K562 (cell line): ENCODE data around the gene LMBRD1. TPM values are rescaled to one million over a fixed set of nuclear protein-coding genes. Genes with fewer than 3 reads are reported as not detected.

Source experiments
- CC2D1A ChIP-seq: fragments of 450-650 bp; IDR thresholded peaks from 2 replicates; pipeline ENCODE4 v1.6.1; 2017; ENCODE audit warnings: mild to moderate bottlenecking
- ETV5 ChIP-seq: sonication (generic); formaldehyde crosslinking; IDR thresholded peaks from 2 replicates; pipeline ENCODE4 v1.4.0; 2020; ENCODE audit warnings: low read depth, mild to moderate bottlenecking, missing genetic modification reagents
- POLR3A ChIP-seq: IDR thresholded peaks from 2 replicates; pipeline ENCODE4 v1.6.1; 2011; ENCODE audit warnings: borderline replicate concordance, mild to moderate bottlenecking, moderate library complexity; ENCODE audit not compliant: insufficient read length, insufficient read depth; ENCODE audit errors: extremely low read depth
- PTTG1 ChIP-seq: fragments of 450-650 bp; IDR thresholded peaks from 2 replicates; pipeline ENCODE4 v1.6.1; 2016; ENCODE audit warnings: low read depth, mild to moderate bottlenecking, missing genetic modification characterization, missing compliant biosample characterization
- RBM39 ChIP-seq: fragments of 200-400 bp; formaldehyde crosslinking; optimal IDR thresholded peaks from 2 replicates; pipeline ENCODE3; 2018; ENCODE audit warnings: low read depth, low read length
- TCF3 ChIP-seq: sonication (generic); formaldehyde crosslinking; IDR thresholded peaks from 2 replicates; pipeline ENCODE4 v1.4.0; 2020; ENCODE audit warnings: mild to moderate bottlenecking, missing genetic modification reagents
- TRIM24 ChIP-seq, 2 experiments: fragments of 450-650 bp; IDR thresholded peaks; 2 replicates each; pipeline ENCODE4 v1.6.1; 2016
- ZNF121 ChIP-seq: sonication (generic); formaldehyde crosslinking; conservative IDR thresholded peaks from 2 replicates; pipeline ENCODE4 v1.8.0; 2022; ENCODE audit warnings: missing genetic modification reagents
- ZNF184 ChIP-seq: sonication (generic); formaldehyde crosslinking; IDR thresholded peaks from 2 replicates; pipeline ENCODE4 v1.5.0; 2020; ENCODE audit warnings: missing genetic modification reagents
- ZNF407 ChIP-seq: fragments of 450-650 bp; IDR thresholded peaks from 2 replicates; pipeline ENCODE4 v1.6.1; 2016; ENCODE audit warnings: low read depth
- polyA plus RNA-seq, 8 experiments: library from polyadenylated mRNA; depleted of rRNA in 4 of 8; stranded (reverse) in 5 of 8; unstranded in 3 of 8; fragments of >200 nt; fragmentation: Nextera tagmentation in 2 of 8; fragmentation: Illumina TruSeq in 1 of 8; extraction: Ambion mirVana in 2 of 8; extraction: Trizol in 1 of 8; gene quantifications; 2 replicates each; pipeline versions ENCODE4 v1.2.1 to v1.2.3, GENCODE V29; 2011 to 2014; ENCODE audit warnings: inconsistent platforms in 1 of 8, missing spikeins in 1 of 8
- total RNA-seq, 7 experiments: library from RNA; depleted of rRNA in 6 of 7; stranded (reverse); fragments of >200 nt in 6 of 7; fragmentation: Illumina TruSeq in 2 of 7; extraction: Trizol in 2 of 7; gene quantifications; 2 replicates each; pipeline versions ENCODE4 v1.2.1 to v1.2.3, GENCODE V29; 2011 to 2021; ENCODE audit warnings: low replicate concordance in 1 of 7
- TF ChIP-seq, protein P1 (sequence below), 3 experiments: fragments of 200-800 bp in 1 of 3; fragments of 250-450 bp in 1 of 3; fragments of 450-650 bp in 1 of 3; sonication (Bioruptor Pico) in 1 of 3; sonication (Bioruptor generic) in 1 of 3; formaldehyde crosslinking in 1 of 3; IDR thresholded peaks; 2 replicates each; pipeline versions ENCODE4 v1.6.1 to v1.8.0; 2016 to 2022; ENCODE audit warnings: mild to moderate bottlenecking in 2 of 3, missing genetic modification characterization in 2 of 3, missing compliant biosample characterization in 1 of 3, moderate library complexity in 1 of 3
- TF ChIP-seq, protein P2 (sequence below): fragments of 450-650 bp; IDR thresholded peaks from 2 replicates; pipeline ENCODE4 v1.6.1; 2016; ENCODE audit warnings: mild to moderate bottlenecking

The LMBRD1 gene
- total and polyA plus RNA-seq, 9 of the 15 experiments (the other 6 are each of a cell fraction or from before 2014, with no cell fraction given): 14.0 to 85.2 (median 26.5) TPM

DNA sequence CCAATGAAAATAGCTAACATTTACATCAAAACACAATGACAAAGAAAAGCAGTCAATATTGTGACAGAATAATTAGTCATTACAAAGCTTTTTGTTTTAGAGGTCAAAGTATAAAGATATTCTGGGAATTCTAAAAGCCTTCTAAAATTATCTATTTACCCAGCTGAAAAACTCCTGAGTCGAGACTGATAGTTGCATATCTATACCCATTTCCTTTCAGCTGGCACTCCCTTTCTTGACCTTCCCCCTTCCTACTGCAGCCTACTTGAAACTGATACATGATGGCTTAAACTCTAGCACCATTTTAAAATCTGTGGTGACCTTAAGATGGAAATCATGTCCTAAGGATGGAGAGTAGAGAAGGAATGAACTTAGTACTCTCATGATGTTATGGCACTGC lies 38.6 kb downstream of the LMBRD1 start (continued):
- peak; percentile 47; the same call in 1 of the 2 replicates for TF ChIP-seq ETV5 (CRISPR knock-in tag)
- TF ChIP-seq ZNF121 (CRISPR knock-in tag): no peak
- no peak for TF ChIP-seq RBM39
- TF ChIP-seq TRIM24 (IDR thresholded peaks at IDR 0.05): peak; percentile 70 to 87; a peak in 2 of 4 replicates
- TF ChIP-seq POLR3A: no peak
- TF ChIP-seq ZNF184 (CRISPR knock-in tag): no peak
- TF ChIP-seq PTTG1: no peak
- TF ChIP-seq ZNF407: no peak
- TF ChIP-seq, protein P1, sequence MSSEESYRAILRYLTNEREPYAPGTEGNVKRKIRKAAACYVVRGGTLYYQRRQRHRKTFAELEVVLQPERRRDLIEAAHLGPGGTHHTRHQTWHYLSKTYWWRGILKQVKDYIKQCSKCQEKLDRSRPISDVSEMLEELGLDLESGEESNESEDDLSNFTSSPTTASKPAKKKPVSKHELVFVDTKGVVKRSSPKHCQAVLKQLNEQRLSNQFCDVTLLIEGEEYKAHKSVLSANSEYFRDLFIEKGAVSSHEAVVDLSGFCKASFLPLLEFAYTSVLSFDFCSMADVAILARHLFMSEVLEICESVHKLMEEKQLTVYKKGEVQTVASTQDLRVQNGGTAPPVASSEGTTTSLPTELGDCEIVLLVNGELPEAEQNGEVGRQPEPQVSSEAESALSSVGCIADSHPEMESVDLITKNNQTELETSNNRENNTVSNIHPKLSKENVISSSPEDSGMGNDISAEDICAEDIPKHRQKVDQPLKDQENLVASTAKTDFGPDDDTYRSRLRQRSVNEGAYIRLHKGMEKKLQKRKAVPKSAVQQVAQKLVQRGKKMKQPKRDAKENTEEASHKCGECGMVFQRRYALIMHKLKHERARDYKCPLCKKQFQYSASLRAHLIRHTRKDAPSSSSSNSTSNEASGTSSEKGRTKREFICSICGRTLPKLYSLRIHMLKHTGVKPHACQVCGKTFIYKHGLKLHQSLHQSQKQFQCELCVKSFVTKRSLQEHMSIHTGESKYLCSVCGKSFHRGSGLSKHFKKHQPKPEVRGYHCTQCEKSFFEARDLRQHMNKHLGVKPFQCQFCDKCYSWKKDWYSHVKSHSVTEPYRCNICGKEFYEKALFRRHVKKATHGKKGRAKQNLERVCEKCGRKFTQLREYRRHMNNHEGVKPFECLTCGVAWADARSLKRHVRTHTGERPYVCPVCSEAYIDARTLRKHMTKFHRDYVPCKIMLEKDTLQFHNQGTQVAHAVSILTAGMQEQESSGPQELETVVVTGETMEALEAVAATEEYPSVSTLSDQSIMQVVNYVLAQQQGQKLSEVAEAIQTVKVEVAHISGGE (CRISPR knock-in tag; IDR thresholded peaks at IDR 0.05): 0 out of 6 replicates have a peak, but pooled peaks of 1 of the 3 experiments have one; percentile 37
- TF ChIP-seq, protein P2, sequence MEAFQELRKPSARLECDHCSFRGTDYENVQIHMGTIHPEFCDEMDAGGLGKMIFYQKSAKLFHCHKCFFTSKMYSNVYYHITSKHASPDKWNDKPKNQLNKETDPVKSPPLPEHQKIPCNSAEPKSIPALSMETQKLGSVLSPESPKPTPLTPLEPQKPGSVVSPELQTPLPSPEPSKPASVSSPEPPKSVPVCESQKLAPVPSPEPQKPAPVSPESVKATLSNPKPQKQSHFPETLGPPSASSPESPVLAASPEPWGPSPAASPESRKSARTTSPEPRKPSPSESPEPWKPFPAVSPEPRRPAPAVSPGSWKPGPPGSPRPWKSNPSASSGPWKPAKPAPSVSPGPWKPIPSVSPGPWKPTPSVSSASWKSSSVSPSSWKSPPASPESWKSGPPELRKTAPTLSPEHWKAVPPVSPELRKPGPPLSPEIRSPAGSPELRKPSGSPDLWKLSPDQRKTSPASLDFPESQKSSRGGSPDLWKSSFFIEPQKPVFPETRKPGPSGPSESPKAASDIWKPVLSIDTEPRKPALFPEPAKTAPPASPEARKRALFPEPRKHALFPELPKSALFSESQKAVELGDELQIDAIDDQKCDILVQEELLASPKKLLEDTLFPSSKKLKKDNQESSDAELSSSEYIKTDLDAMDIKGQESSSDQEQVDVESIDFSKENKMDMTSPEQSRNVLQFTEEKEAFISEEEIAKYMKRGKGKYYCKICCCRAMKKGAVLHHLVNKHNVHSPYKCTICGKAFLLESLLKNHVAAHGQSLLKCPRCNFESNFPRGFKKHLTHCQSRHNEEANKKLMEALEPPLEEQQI: peak; percentile 77
- TF ChIP-seq TCF3 (CRISPR knock-in tag): peak; percentile 92
- peak; percentile 77; the same call in 1 of the 2 replicates for TF ChIP-seq CC2D1A
